ENCODE data around the gene DLGAP4.

- no peak for TF ChIP-seq CTCF (conservative IDR thresholded peaks at IDR 0.05 in 1 of 2, IDR thresholded peaks at IDR 0.05 in 1 of 2; ENCODE audit: extremely low read depth in 1 of 2, insufficient read depth in 1 of 2, low read depth in 1 of 2, low read length in 2 of 2)
- TF ChIP-seq EZH2 (IDR thresholded peaks at IDR 0.05; ENCODE audit: borderline replicate concordance, low read length): no peak
These were observed 185.9 kb downstream of the DLGAP4 start for GRCh38 chr20:36491901-36492617.
